ENCODE data around the gene PIM2. TPM values are rescaled to one million over a fixed set of nuclear protein-coding genes. Genes with fewer than 3 reads are reported as not detected.

The PIM2 gene
- total and polyA plus RNA-seq, 2 experiments from 2014 or later, result 11.5 to 16.8 TPM

- no peak overlapping the region for H2AFZ ChIP-seq
- H3K9me3 ChIP-seq (ENCODE audit: low read depth), result no peaks in the 10 kb centered on the region
- no peaks in the 10 kb centered on the region for H3K27me3 ChIP-seq
- no peak overlapping the region for H3K27ac ChIP-seq
- H4K20me1 ChIP-seq (ENCODE audit: insufficient read depth, poor library complexity, severe bottlenecking), result peaks cover 6% of the 10 kb centered on the region
- no peak for TF ChIP-seq EZH2 (IDR thresholded peaks at IDR 0.05; ENCODE audit: borderline replicate concordance)
- TF ChIP-seq CTCF (IDR thresholded peaks at IDR 0.05; ENCODE audit: poor library complexity), result no peak
- TF ChIP-seq EZH2phosphoT487 (IDR thresholded peaks at IDR 0.05; ENCODE audit: low read depth, severe bottlenecking, unreplicated experiment), result no peak
- H3K9me2 ChIP-seq (replicated peaks; ENCODE audit: insufficient read depth), result no peaks in the 10 kb centered on the region
- H3K4me3 ChIP-seq, result no peak overlapping the region
- peaks cover 41% of the 10 kb centered on the region for H3K79me2 ChIP-seq
- no peak for DNase-seq (ENCODE audit: low spot score)
- no peaks in the 10 kb centered on the region for H3K36me3 ChIP-seq (replicated peaks; ENCODE audit: insufficient read depth, low read depth)
- 69% methylated on average over 1 of the region's 1 CpG for WGBS (ENCODE audit: low lambda C conversion rate, missing lambda C conversion rate)
- no peaks in the 10 kb centered on the region for H3K4me1 ChIP-seq (ENCODE audit: insufficient read depth)
- no peak overlapping the region for H3K4me2 ChIP-seq
These were observed 20.0 kb upstream of the PIM2 start for GRCh38 chrX:48938721-48939425.

- Histone ChIP-seq H2AFZ (no peak overlapping the region), H3K9me3 (ENCODE audit: low read depth) (no peaks in the 10 kb centered on the region), H3K4me1 (ENCODE audit: insufficient read depth) (no peaks in the 10 kb centered on the region), H3K36me3 (replicated peaks; ENCODE audit: insufficient read depth, low read depth) (no peaks in the 10 kb centered on the region), H3K27ac (peak overlapping the region; percentile 20), H4K20me1 (ENCODE audit: insufficient read depth, poor library complexity, severe bottlenecking) (peaks cover 6% of the 10 kb centered on the region), H3K4me2 (peak overlapping the region; percentile 8), H3K4me3 (no peak overlapping the region), H3K79me2 (peaks cover 30% of the 10 kb centered on the region), H3K27me3 (no peaks in the 10 kb centered on the region), H3K9me2 (replicated peaks; ENCODE audit: insufficient read depth) (no peaks in the 10 kb centered on the region)
- WGBS (ENCODE audit: low lambda C conversion rate, missing lambda C conversion rate), result 45% methylated on average over 9 of the region's 9 CpGs
- DNase-seq (ENCODE audit: low spot score), result no peak
- TF ChIP-seq EZH2 (IDR thresholded peaks at IDR 0.05; ENCODE audit: borderline replicate concordance) (no peak), EZH2phosphoT487 (IDR thresholded peaks at IDR 0.05; ENCODE audit: low read depth, severe bottlenecking, unreplicated experiment) (no peak), CTCF (IDR thresholded peaks at IDR 0.05; ENCODE audit: poor library complexity) (peak; percentile 13)
These were observed 18.5 kb upstream of the PIM2 start for GRCh38 chrX:48937054-48937907.

- Histone ChIP-seq H3K4me3 (no peak overlapping the region), H4K20me1 (ENCODE audit: insufficient read depth, poor library complexity, severe bottlenecking) (peaks cover 6% of the 10 kb centered on the region), H3K36me3 (replicated peaks; ENCODE audit: insufficient read depth, low read depth) (no peaks in the 10 kb centered on the region), H3K27me3 (no peaks in the 10 kb centered on the region), H3K27ac (no peak overlapping the region), H2AFZ (no peak overlapping the region), H3K79me2 (peaks cover 30% of the 10 kb centered on the region), H3K9me3 (ENCODE audit: low read depth) (no peaks in the 10 kb centered on the region), H3K4me2 (peak overlapping the region; percentile 8), H3K4me1 (ENCODE audit: insufficient read depth) (no peaks in the 10 kb centered on the region), H3K9me2 (replicated peaks; ENCODE audit: insufficient read depth) (no peaks in the 10 kb centered on the region)
- no peak for TF ChIP-seq EZH2phosphoT487 (IDR thresholded peaks at IDR 0.05; ENCODE audit: low read depth, severe bottlenecking, unreplicated experiment)
- TF ChIP-seq EZH2 (IDR thresholded peaks at IDR 0.05; ENCODE audit: borderline replicate concordance), result no peak
- TF ChIP-seq CTCF (IDR thresholded peaks at IDR 0.05; ENCODE audit: poor library complexity), result no peak
- no peak for DNase-seq (ENCODE audit: low spot score)
- 87% methylated on average over 8 of the region's 8 CpGs for WGBS (ENCODE audit: low lambda C conversion rate, missing lambda C conversion rate)
These were observed 17.7 kb upstream of the PIM2 start for GRCh38 chrX:48936429-48937053.

Data from hepatocyte (in vitro differentiated cells).